Uterus (tissue), 2 donors: ENCODE data around the gene CRYGB.
"Not testable (repeated sequence)": the region's sequence is repeated elsewhere in the genome, so short reads cannot be mapped to it uniquely, and the experiment has no call there.

Source experiments
- CTCF ChIP-seq, 4 experiments: fragments of 200-600 bp in 2 of 4; fragments of 450-650 bp in 2 of 4; sonication (generic) in 2 of 4; IDR thresholded peaks; one replicate each; pipeline ENCODE4 v1.5.1; 2016 to 2019; ENCODE audit warnings: antibody characterized with exemption in 4 of 4, mild to moderate bottlenecking in 2 of 4, moderate library complexity in 1 of 4
- POLR2A ChIP-seq, 2 donors: fragments of 450-650 bp; IDR thresholded peaks; one replicate each; pipeline ENCODE4 v1.6.1; 2016; ENCODE audit warnings: antibody characterized with exemption in 2 of 2, mild to moderate bottlenecking in 1 of 2, moderate library complexity in 1 of 2

GRCh38 chr2:208124013-208124715 is 21.8 kb downstream of the CRYGB start, which contains the start of gene CRYGD:
- TF ChIP-seq CTCF, POLR2A (IDR thresholded peaks at IDR 0.05): not testable (repeated sequence)
